ENCODE measurements around the gene TEX50. TPM values are rescaled to one million over a fixed set of nuclear protein-coding genes. Genes with fewer than 3 reads are reported as not detected.

TEX50 gene
- total and polyA plus RNA-seq, 2 of the 8 experiments (the other 6 are each of a cell fraction or from before 2014, with no cell fraction given) = not detected

DNA sequence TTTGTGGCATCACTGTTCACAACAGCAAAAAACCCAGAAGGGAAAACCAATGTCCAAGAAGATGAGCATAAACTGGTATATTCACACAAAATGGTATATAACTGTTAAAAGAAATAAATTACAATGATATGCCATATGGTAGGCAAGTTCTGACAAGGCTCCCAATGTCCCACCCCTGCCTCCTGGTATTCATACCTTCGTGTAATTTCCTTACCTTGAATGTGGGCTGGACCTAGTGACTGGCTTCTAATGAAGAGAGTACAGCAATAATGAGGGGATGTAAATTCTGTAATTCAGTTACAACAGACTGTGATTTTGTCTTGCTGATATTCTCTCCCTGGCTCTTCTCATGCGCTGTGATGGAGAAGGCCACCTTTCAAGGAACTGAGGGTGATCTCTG lies 25.2 kb downstream of the TEX50 start:
- Histone ChIP-seq H4K5ac (ENCODE audit: insufficient read length, low read depth, low read length) (no peak overlapping the region), H3K4me1 (replicated peaks in 1 of 4; ENCODE audit: control insufficient read depth in 3 of 4, insufficient read depth in 4 of 4, low read length in 3 of 4) (no peaks in the 10 kb centered on the region), H3K79me2 (ENCODE audit: control insufficient read depth in 1 of 2, insufficient read depth in 2 of 2, low read length in 2 of 2) (peaks cover 0 to 9% of the 10 kb centered on the region in 2 experiments; a peak in 2 of 4 replicates), H2BK20ac (ENCODE audit: low read length) (no peak overlapping the region), H4K20me1 (replicated peaks in 1 of 2; ENCODE audit: control insufficient read depth in 1 of 2, insufficient read depth in 2 of 2, low read length in 2 of 2) (no peaks in the 10 kb centered on the region), H3K9ac (replicated peaks in 1 of 4; ENCODE audit: extremely low read depth in 1 of 4, low read depth in 3 of 4, low read length in 3 of 4) (no peak overlapping the region), H2BK12ac (ENCODE audit: low read depth, low read length) (no peak overlapping the region), H3K4me3 (ENCODE audit: extremely low read depth in 1 of 4, insufficient read depth in 2 of 4, low read depth in 3 of 4, low read length in 4 of 4) (no peak overlapping the region), H3K27me3 (replicated peaks in 1 of 4; ENCODE audit: control insufficient read depth in 3 of 4, extremely low read depth in 1 of 4, insufficient read depth in 3 of 4, low read length in 3 of 4) (no peaks in the 10 kb centered on the region), H3K4ac (replicated peaks; ENCODE audit: insufficient read length, low read depth, low read length) (no peak overlapping the region), H3K36me3 (ENCODE audit: control insufficient read depth in 2 of 4, insufficient read depth in 4 of 4, low read length in 3 of 4) (peaks cover 0 to 29% (median 0%) of the 10 kb centered on the region in 4 experiments; a peak in 3 of 8 replicates), H4K8ac (ENCODE audit: extremely low read depth, insufficient read depth, low read length) (no peak overlapping the region), H2BK120ac (replicated peaks; ENCODE audit: low read depth, low read length) (no peak overlapping the region), H3K4me2 (ENCODE audit: insufficient read depth in 1 of 2, low read depth in 2 of 2, low read length in 2 of 2) (no peak overlapping the region), H3K27ac (ENCODE audit: low read depth, low read length) (no peak overlapping the region), H3K23me2 (ENCODE audit: low read depth, low read length) (peaks cover 2% of the 10 kb centered on the region; the same call in 1 of the 2 replicates), H4K91ac (replicated peaks; ENCODE audit: insufficient read length, low read length) (no peak overlapping the region), H3K14ac (ENCODE audit: insufficient read length) (no peak overlapping the region), H3K18ac (ENCODE audit: extremely low read depth, low read length) (no peak overlapping the region), H3K56ac (replicated peaks; ENCODE audit: insufficient read length, low read depth, low read length) (no peak overlapping the region), H2AK5ac (ENCODE audit: low read depth, low read length) (no peak overlapping the region), H2BK5ac (ENCODE audit: low read depth, low read length) (no peak overlapping the region), H3K23ac (ENCODE audit: insufficient read length) (no peak overlapping the region), H3K9me3 (ENCODE audit: insufficient read depth in 2 of 2, low read depth in 1 of 2, low read length in 1 of 2) (peaks cover 10 to 11% of the 10 kb centered on the region in 2 experiments), H2BK15ac (ENCODE audit: low read length) (no peak overlapping the region), H3K79me1 (ENCODE audit: low read depth, low read length) (no peaks in the 10 kb centered on the region), H2AFZ (ENCODE audit: low read length) (no peak overlapping the region)
- POLR2A ChIA-PET (ENCODE audit: partially characterized antibody) = interaction anchor here (1.1 kb wide), 1 partner anchor 13 kb away, joined by 3 read pairs; no protein-coding TSS in a partner anchor
- CTCF ChIA-PET (ENCODE audit: partially characterized antibody) = interaction anchor here (1.0 to 1.1 kb wide), 3 partner anchors 13 to 230 kb away, joined by 3 to 4 read pairs (median 3); no protein-coding TSS in a partner anchor
- WGBS, 2 experiments (ENCODE audit: extremely low coverage in 1 of 2, insufficient coverage in 1 of 2, insufficient read length in 1 of 2, insufficient replicate concordance in 2 of 2, low coverage in 1 of 2, low lambda C conversion rate in 2 of 2, missing lambda C conversion rate in 1 of 2) = 94% methylated on average over 2 of the region's 2 CpGs; no CpG with 5 or more reads in 1 of the 2 experiments
- FAIRE-seq (no peak), DNase-seq (ENCODE audit: low read depth in 1 of 2, low spot score in 2 of 2) (no peak)
- no peak for TF ChIP-seq TAF1 (IDR thresholded peaks at IDR 0.05; ENCODE audit: low read depth, low read length)
- TF ChIP-seq, protein P1, sequence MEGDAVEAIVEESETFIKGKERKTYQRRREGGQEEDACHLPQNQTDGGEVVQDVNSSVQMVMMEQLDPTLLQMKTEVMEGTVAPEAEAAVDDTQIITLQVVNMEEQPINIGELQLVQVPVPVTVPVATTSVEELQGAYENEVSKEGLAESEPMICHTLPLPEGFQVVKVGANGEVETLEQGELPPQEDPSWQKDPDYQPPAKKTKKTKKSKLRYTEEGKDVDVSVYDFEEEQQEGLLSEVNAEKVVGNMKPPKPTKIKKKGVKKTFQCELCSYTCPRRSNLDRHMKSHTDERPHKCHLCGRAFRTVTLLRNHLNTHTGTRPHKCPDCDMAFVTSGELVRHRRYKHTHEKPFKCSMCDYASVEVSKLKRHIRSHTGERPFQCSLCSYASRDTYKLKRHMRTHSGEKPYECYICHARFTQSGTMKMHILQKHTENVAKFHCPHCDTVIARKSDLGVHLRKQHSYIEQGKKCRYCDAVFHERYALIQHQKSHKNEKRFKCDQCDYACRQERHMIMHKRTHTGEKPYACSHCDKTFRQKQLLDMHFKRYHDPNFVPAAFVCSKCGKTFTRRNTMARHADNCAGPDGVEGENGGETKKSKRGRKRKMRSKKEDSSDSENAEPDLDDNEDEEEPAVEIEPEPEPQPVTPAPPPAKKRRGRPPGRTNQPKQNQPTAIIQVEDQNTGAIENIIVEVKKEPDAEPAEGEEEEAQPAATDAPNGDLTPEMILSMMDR (IDR thresholded peaks at IDR 0.05; ENCODE audit: control extremely low read depth in 1 of 3, insufficient read depth in 1 of 3, low read depth in 1 of 3, low read length in 3 of 3) = no peak
- no peak for TF ChIP-seq SIRT6 (IDR thresholded peaks at IDR 0.05; ENCODE audit: low read length)
- TF ChIP-seq, protein P2, sequence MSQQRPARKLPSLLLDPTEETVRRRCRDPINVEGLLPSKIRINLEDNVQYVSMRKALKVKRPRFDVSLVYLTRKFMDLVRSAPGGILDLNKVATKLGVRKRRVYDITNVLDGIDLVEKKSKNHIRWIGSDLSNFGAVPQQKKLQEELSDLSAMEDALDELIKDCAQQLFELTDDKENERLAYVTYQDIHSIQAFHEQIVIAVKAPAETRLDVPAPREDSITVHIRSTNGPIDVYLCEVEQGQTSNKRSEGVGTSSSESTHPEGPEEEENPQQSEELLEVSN (IDR thresholded peaks at IDR 0.05) = no peak
- no peak for TF ChIP-seq EP300 (IDR thresholded peaks at IDR 0.05; ENCODE audit: borderline replicate concordance in 1 of 2, low read depth in 2 of 2, low read length in 2 of 2)
- no peak for TF ChIP-seq RFX5 (IDR thresholded peaks at IDR 0.05; ENCODE audit: borderline replicate concordance, low read depth, low read length)
- no peak for TF ChIP-seq TCF12 (IDR thresholded peaks at IDR 0.05; ENCODE audit: low read depth, low read length)
- no peak for TF ChIP-seq CHD1 (IDR thresholded peaks at IDR 0.05; ENCODE audit: low read depth, low read length)
- TF ChIP-seq BRCA1 (IDR thresholded peaks at IDR 0.05; ENCODE audit: low read depth, low read length) = no peak
- TF ChIP-seq RXRA (IDR thresholded peaks at IDR 0.05; ENCODE audit: insufficient read depth, low read depth, low read length) = no peak
- TF ChIP-seq, protein P3, sequence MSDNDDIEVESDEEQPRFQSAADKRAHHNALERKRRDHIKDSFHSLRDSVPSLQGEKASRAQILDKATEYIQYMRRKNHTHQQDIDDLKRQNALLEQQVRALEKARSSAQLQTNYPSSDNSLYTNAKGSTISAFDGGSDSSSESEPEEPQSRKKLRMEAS (IDR thresholded peaks at IDR 0.05) = no peak

Data from H1 (cell line).